ENCODE measurements around the gene SMARCA1.

Gene SMARCA1

DNA sequence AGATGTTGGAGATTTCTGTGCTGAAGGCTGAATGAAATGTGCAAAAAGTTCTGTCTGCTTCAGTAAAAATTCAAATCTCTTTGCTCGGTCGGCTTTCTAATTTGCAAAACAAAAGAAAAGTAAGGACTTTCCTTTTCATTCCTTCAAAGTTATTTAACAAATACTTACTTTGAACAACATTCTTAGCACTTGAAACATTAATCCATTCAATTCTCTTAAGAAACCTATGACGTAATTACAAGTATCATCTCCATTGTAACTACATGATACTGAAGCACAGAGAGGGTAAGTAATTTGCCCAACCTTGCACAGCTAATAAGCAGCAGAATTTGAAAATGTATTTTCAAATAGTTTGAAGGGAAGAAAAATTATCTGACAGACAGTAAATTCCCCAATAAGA is 6.9 kb downstream of the SMARCA1 start:
- Histone ChIP-seq H3K4me3 (ENCODE audit: low read depth, low read length) (no peak overlapping the region), H3K27me3 (replicated peaks) (no peaks in the 10 kb centered on the region), H3K36me3 (replicated peaks) (peaks cover 7% of the 10 kb centered on the region), H3K27ac (no peak overlapping the region)
- DNase-seq = no peak
- in situ Hi-C loops (cut with HindIII; ENCODE audit: low pct_ligation_motif_present, low sequenced_read_pairs) = no loop called here
- TF ChIP-seq, protein P1, sequence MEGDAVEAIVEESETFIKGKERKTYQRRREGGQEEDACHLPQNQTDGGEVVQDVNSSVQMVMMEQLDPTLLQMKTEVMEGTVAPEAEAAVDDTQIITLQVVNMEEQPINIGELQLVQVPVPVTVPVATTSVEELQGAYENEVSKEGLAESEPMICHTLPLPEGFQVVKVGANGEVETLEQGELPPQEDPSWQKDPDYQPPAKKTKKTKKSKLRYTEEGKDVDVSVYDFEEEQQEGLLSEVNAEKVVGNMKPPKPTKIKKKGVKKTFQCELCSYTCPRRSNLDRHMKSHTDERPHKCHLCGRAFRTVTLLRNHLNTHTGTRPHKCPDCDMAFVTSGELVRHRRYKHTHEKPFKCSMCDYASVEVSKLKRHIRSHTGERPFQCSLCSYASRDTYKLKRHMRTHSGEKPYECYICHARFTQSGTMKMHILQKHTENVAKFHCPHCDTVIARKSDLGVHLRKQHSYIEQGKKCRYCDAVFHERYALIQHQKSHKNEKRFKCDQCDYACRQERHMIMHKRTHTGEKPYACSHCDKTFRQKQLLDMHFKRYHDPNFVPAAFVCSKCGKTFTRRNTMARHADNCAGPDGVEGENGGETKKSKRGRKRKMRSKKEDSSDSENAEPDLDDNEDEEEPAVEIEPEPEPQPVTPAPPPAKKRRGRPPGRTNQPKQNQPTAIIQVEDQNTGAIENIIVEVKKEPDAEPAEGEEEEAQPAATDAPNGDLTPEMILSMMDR (IDR thresholded peaks at IDR 0.05; ENCODE audit: low read depth, low read length, missing control alignments) = no peak

DNA sequence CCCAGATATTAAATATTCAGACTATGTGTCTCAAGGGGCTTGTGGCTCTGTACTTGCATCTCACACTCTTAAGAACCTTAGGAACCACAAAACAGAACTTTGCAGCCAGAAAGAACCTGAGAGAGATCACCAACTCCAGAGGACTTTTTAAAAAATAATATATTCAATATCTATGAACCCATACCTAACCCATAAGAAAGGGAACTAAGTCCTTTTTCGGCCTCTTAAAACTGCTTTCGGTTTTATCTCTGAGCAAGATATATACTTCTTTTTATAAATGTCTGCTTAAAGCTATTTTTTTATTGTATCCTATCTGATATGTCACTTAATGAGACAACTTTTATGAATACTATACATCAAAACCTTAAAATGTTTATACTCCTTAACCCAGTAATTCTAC is 10.9 kb downstream of the SMARCA1 start:
- TF ChIP-seq, protein P1 (IDR thresholded peaks at IDR 0.05; ENCODE audit: low read depth, low read length, missing control alignments) = no peak
- H3K4me3 ChIP-seq (ENCODE audit: low read depth, low read length) = no peak overlapping the region
- H3K36me3 ChIP-seq (replicated peaks) = peaks cover 9% of the 10 kb centered on the region
- in situ Hi-C loops (cut with HindIII; ENCODE audit: low pct_ligation_motif_present, low sequenced_read_pairs) = no loop called here
- no peak for DNase-seq
- no peaks in the 10 kb centered on the region for H3K27me3 ChIP-seq (replicated peaks)
- no peak overlapping the region for H3K27ac ChIP-seq

DNA sequence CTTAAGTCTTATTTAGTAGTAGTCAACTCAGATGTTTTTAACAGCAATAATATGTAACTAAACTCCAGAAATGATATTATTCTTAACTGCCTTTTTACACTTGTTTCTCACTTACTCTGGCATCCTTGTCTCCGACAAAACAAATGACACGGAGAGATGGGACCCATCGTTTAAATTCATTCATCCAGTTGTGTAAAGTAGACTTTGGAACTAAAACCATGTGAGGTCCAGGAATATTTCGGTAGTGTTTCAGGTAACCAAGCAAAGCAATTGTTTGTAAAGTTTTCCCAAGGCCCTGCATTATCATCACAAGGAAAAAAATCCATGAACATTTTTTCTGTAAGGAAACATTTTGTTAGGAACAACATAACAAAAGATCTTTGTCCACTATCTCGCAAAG is 11.6 kb downstream of the SMARCA1 start:
- Histone ChIP-seq H3K27me3 (replicated peaks) (no peaks in the 10 kb centered on the region), H3K36me3 (replicated peaks) (peaks cover 9% of the 10 kb centered on the region), H3K27ac (no peak overlapping the region), H3K4me3 (ENCODE audit: low read depth, low read length) (no peak overlapping the region)
- no peak for DNase-seq
- TF ChIP-seq, protein P1 (IDR thresholded peaks at IDR 0.05; ENCODE audit: low read depth, low read length, missing control alignments) = no peak
- in situ Hi-C loops (cut with HindIII; ENCODE audit: low pct_ligation_motif_present, low sequenced_read_pairs) = no loop called here

DNA sequence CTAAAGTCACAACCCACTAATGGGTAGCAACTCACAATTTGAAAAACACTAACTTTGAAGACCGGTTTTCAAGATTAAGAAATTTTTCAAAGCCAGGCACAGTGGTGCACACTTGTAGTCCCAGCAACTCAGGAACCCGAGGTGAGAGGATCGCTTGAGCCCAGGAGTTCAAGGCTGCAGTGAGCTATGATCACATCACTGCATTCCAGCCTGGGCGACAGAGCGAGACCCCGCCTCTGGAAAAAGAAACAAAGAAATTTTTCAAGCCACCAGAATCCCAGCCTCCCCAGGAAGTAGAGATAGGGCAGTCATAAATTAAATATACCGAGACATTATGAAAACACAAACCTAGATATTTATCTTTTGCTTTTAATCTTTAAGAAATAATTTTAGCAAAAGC is 13.0 kb downstream of the SMARCA1 start:
- H3K27ac ChIP-seq = no peak overlapping the region
- in situ Hi-C loops (cut with HindIII; ENCODE audit: low pct_ligation_motif_present, low sequenced_read_pairs) = no loop called here
- H3K27me3 ChIP-seq (replicated peaks) = no peaks in the 10 kb centered on the region
- TF ChIP-seq, protein P1 (IDR thresholded peaks at IDR 0.05; ENCODE audit: low read depth, low read length, missing control alignments) = no peak
- H3K4me3 ChIP-seq (ENCODE audit: low read depth, low read length) = no peak overlapping the region
- peaks cover 5% of the 10 kb centered on the region for H3K36me3 ChIP-seq (replicated peaks)
- no peak for DNase-seq

DNA sequence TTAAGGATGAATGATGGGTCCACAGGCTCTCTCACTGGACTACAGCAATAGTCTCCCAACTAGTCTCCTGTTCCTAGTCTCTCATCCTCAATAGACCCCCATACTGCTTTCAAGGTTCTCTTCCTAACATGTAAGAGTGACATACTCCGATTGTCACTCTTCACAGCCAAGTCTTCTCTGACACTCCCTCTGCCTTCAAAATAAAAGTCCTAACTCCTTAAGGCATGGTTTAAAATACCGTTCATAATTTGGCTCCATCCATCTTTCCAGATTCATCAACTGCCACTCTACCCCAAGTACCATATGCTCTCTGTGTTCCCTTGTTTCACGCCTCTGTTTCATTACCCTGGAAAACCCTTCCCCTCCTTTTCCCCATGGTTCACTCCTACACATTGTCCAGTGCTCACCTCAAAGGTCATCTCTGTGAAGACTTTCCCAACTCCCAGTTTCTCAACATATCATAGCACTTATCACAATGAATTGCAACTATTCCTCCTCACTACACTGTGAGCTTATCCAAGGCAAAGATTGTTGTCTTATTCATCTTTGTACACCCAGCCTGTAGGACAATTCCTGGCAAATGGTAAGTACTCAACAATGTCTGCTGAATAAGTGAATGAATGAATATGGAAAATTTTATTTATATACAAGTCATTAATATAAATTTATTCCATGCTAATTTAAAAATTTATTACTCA is 26.0 kb downstream of the SMARCA1 start:
- TF ChIP-seq, protein P1 (IDR thresholded peaks at IDR 0.05; ENCODE audit: low read depth, low read length, missing control alignments) = no peak
- no peak overlapping the region for H3K4me3 ChIP-seq (ENCODE audit: low read depth, low read length)
- no peaks in the 10 kb centered on the region for H3K27me3 ChIP-seq (replicated peaks)
- no peak overlapping the region for H3K27ac ChIP-seq
- in situ Hi-C loops (cut with HindIII; ENCODE audit: low pct_ligation_motif_present, low sequenced_read_pairs) = no loop called here
- DNase-seq = no peak
- H3K36me3 ChIP-seq (replicated peaks) = peaks cover 11% of the 10 kb centered on the region

DNA sequence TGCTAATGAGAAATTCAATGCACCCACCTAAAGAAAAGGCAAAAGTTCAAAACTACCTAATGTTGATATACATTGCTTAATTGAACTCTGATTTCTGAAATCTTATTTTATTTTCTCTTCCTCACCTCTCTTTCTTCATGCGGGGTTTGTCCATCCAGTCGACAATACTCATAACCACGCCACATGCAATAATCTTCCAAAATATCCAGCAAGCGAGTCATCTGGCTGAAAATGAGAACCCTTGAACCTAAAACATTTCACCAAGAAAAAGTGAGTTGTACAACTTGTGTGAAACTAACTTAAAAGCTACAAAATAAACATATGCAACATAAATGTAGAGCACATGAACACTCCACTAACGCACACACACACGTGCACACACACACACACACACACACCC is 26.7 kb downstream of the SMARCA1 start:
- DNase-seq = no peak
- in situ Hi-C loops (cut with HindIII; ENCODE audit: low pct_ligation_motif_present, low sequenced_read_pairs) = no loop called here
- no peaks in the 10 kb centered on the region for H3K27me3 ChIP-seq (replicated peaks)
- peaks cover 8% of the 10 kb centered on the region for H3K36me3 ChIP-seq (replicated peaks)
- peak overlapping the region; percentile 48 for H3K27ac ChIP-seq
- H3K4me3 ChIP-seq (ENCODE audit: low read depth, low read length) = no peak overlapping the region
- TF ChIP-seq, protein P1 (IDR thresholded peaks at IDR 0.05; ENCODE audit: low read depth, low read length, missing control alignments) = no peak

Measured in brain microvascular endothelial cell (primary cell).